Activated T-helper 2 cell treated with anti-CD3 and anti-CD28 coated beads, Interferon-gamma antibody, Interleukin-2, Interleukin-4, amounts not matched to agents 10 μg/mL and 5 μg/mL and 100 μg/mL, durations not matched to agents 14 hours and 24 hours and 36 hours (primary cell): ENCODE measurements around the gene ROBO4. TPM values are rescaled to one million over a fixed set of nuclear protein-coding genes. Genes with fewer than 3 reads are reported as not detected.

Experiments used
- DNase-seq: peaks from one replicate; pipeline ENCODE4 v3.0.0; 2021; ENCODE audit warnings: low spot score
- H3K27ac Mint-ChIP-seq: one replicate; pipeline ENCODE4 v1.8.0; 2021; ENCODE audit warnings: mixed read lengths
- H3K27me3 Mint-ChIP-seq: one replicate; pipeline ENCODE4 v1.8.0; 2021; ENCODE audit warnings: low read depth, mixed read lengths
- H3K36me3 Mint-ChIP-seq: one replicate; pipeline ENCODE4 v1.8.0; 2021; ENCODE audit warnings: low read depth, mixed read lengths
- H3K4me1 Mint-ChIP-seq: one replicate; pipeline ENCODE4 v1.8.0; 2021; ENCODE audit warnings: low read depth, mixed read lengths
- H3K4me3 Mint-ChIP-seq: one replicate; pipeline ENCODE4 v1.8.0; 2021; ENCODE audit warnings: low read depth, mild to moderate bottlenecking, moderate library complexity, mixed read lengths
- H3K9me3 Mint-ChIP-seq: one replicate; pipeline ENCODE4 v1.8.0; 2021; ENCODE audit warnings: mixed read lengths
- intact Hi-C: fragments of 100-400 bp; cut with micrococcal nuclease; formaldehyde crosslinking; loops from one replicate; pipeline ENCODE4 v1.15.1; 2023
- total RNA-seq: library from RNA; stranded (reverse); gene quantifications from 2 replicates; pipeline ENCODE4 v1.2.3, GENCODE V29; 2022

Gene ROBO4
- total RNA-seq, 1 donor from 2014 or later: not detected

GRCh38 chr11:124879493-124880289, 18.0 kb downstream of the ROBO4 start:
- DNase-seq: no peak
- Mint-ChIP-seq H3K4me1 (peaks cover 12% of the 10 kb centered on the region), H3K36me3 (no peaks in the 10 kb centered on the region), H3K27me3 (peaks cover 13% of the 10 kb centered on the region), H3K27ac (no peak overlapping the region), H3K4me3 (no peak overlapping the region), H3K9me3 (no peaks in the 10 kb centered on the region)
- intact Hi-C loops: loop anchor here (5.0 kb wide), 2 partner anchors 132 to 263 kb away; no protein-coding TSS in a partner anchor

- H3K9me3 Mint-ChIP-seq: no peaks in the 10 kb centered on the region
- DNase-seq: no peak
- no peak overlapping the region for H3K27ac Mint-ChIP-seq
- intact Hi-C loops: loop anchor here (5.0 kb wide), 2 partner anchors 132 to 263 kb away; no protein-coding TSS in a partner anchor
- H3K36me3 Mint-ChIP-seq: no peaks in the 10 kb centered on the region
- peaks cover 12% of the 10 kb centered on the region for H3K4me1 Mint-ChIP-seq
- peaks cover 20% of the 10 kb centered on the region for H3K27me3 Mint-ChIP-seq
- H3K4me3 Mint-ChIP-seq: no peak overlapping the region
Measured at GRCh38 chr11:124878759-124879492, 18.7 kb downstream of the ROBO4 start.

GRCh38 chr11:124877910-124878758, 19.5 kb downstream of the ROBO4 start:
- H3K36me3 Mint-ChIP-seq: no peaks in the 10 kb centered on the region
- peaks cover 12% of the 10 kb centered on the region for H3K4me1 Mint-ChIP-seq
- no peak overlapping the region for H3K27ac Mint-ChIP-seq
- H3K27me3 Mint-ChIP-seq: peaks cover 28% of the 10 kb centered on the region
- no peak for DNase-seq
- H3K4me3 Mint-ChIP-seq: peak overlapping the region; percentile 82
- H3K9me3 Mint-ChIP-seq: no peaks in the 10 kb centered on the region
- intact Hi-C loops: loop anchor here (5.0 kb wide), 2 partner anchors 131 to 264 kb away; no protein-coding TSS in a partner anchor

DNA sequence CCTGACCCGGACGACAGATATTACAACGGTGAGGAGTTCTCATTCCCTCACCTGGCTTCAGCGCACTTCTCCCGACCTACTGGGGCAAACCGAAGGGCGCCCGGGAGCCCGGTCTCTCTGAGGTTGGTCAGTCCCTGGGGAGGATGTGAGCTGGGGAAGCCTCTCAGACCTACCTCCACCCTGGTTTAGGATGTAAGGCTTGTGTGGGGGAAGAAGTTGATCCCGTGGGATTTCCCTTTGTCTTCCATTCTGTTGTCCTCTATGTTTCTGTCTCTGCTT, 20.1 kb downstream of the ROBO4 start:
- no peaks in the 10 kb centered on the region for H3K9me3 Mint-ChIP-seq
- peaks cover 12% of the 10 kb centered on the region for H3K4me1 Mint-ChIP-seq
- peak overlapping the region; percentile 82 for H3K4me3 Mint-ChIP-seq
- H3K27ac Mint-ChIP-seq: peak overlapping the region; percentile 86
- peaks cover 32% of the 10 kb centered on the region for H3K27me3 Mint-ChIP-seq
- DNase-seq: no peak
- intact Hi-C loops: loop anchor here (5.0 kb wide), 2 partner anchors 130 to 265 kb away; no protein-coding TSS in a partner anchor
- no peaks in the 10 kb centered on the region for H3K36me3 Mint-ChIP-seq

GRCh38 chr11:124876818-124877630, 20.6 kb downstream of the ROBO4 start:
- Mint-ChIP-seq H3K27me3 (peaks cover 37% of the 10 kb centered on the region), H3K36me3 (no peaks in the 10 kb centered on the region), H3K4me3 (peak overlapping the region; percentile 82), H3K9me3 (no peaks in the 10 kb centered on the region), H3K4me1 (peaks cover 12% of the 10 kb centered on the region), H3K27ac (peak overlapping the region; percentile 86)
- DNase-seq: no peak
- intact Hi-C loops: loop anchor here (1.0 to 5.0 kb wide), 3 partner anchors 77 to 265 kb away; partner anchors contain the start of gene CCDC15

DNA sequence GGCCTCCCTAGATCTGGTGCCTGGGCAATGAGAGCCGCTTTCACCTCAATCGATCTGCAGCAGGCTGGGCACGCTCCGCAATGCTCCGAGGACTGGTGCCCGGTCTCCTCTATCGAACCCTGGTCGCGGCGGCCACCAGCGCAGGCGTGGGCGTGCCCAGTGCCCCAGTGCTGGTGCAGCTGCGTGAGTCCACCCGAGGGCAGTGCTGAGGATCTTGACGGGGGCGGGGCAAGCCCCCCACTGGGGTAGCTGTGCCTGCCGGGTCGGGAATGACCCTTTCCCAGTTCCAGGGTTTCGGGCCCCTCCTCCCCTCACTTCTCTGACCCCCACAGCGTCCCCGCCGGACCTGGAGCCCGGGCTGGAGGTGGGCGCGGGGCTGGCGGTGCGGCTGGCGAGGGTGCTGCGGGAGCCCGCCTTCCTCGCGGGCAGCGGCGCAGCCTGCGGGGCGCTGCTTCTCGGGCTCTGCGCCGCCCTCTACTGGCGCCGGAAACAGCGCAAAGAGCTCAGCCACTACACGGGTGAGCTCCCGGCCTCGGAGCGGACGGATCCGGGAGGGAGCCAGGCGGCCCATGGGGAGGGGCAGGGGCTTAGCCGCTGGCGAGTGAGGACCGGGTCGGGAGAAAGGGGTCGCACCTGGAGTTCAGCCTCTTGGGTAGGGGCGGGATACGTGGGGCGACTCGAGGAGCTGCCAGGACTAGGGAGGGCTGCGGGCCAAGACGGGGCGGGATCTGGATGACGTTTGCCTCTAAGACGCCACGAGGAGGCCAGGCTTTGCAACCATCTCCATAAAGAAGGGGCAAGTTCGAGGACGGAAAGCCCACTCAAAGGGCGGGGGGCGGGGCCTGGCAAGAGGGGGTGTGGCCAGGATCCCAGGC, 21.5 kb downstream of the ROBO4 start:
- intact Hi-C loops: loop anchor here (1.0 to 5.0 kb wide), 3 partner anchors 78 to 266 kb away; partner anchors contain the start of gene CCDC15

DNA sequence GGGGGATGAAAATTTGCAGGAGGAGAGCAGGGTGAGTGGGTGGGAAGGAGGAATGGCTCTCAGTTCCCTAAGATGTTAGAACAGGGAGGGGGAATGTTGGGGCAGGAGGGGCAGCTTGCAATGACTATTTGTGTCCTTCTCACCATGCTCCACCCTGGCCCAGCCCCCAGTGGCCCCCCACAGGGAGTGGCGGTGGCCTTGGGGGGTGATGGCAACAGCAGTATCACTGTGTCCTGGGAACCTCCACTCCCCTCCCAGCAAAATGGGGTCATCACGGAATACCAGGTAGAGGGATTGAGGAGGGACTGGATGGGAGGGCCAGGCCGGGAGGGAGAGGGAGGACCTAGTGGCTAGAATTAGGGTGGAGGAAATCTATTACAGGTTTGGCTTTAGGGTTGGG, 22.3 kb downstream of the ROBO4 start:
- Mint-ChIP-seq H3K27me3 (peaks cover 49% of the 10 kb centered on the region), H3K9me3 (no peaks in the 10 kb centered on the region), H3K27ac (peak overlapping the region; percentile 28), H3K36me3 (no peaks in the 10 kb centered on the region), H3K4me1 (peaks cover 12% of the 10 kb centered on the region), H3K4me3 (peak overlapping the region; percentile 64)
- intact Hi-C loops: loop anchor here (5.0 kb wide), 2 partner anchors 128 to 267 kb away; no protein-coding TSS in a partner anchor
- no peak for DNase-seq

More for the DNA sequence above, 21.5 kb downstream of the ROBO4 start:
- peak overlapping the region; percentile 86 for H3K27ac Mint-ChIP-seq
- H3K27me3 Mint-ChIP-seq: peaks cover 42% of the 10 kb centered on the region
- H3K9me3 Mint-ChIP-seq: no peaks in the 10 kb centered on the region
- DNase-seq: peak; percentile 76
- H3K4me1 Mint-ChIP-seq: peaks cover 12% of the 10 kb centered on the region
- peak overlapping the region; percentile 82 for H3K4me3 Mint-ChIP-seq
- H3K36me3 Mint-ChIP-seq: no peaks in the 10 kb centered on the region

GRCh38 chr11:124874571-124875255, 23.0 kb downstream of the ROBO4 start:
- Mint-ChIP-seq H3K4me1 (peaks cover 12% of the 10 kb centered on the region), H3K9me3 (no peaks in the 10 kb centered on the region), H3K27ac (no peak overlapping the region), H3K36me3 (no peaks in the 10 kb centered on the region), H3K27me3 (peaks cover 56% of the 10 kb centered on the region), H3K4me3 (no peak overlapping the region)
- DNase-seq: no peak
- intact Hi-C loops: loop anchor here (5.0 kb wide), 2 partner anchors 127 to 268 kb away; no protein-coding TSS in a partner anchor

DNA sequence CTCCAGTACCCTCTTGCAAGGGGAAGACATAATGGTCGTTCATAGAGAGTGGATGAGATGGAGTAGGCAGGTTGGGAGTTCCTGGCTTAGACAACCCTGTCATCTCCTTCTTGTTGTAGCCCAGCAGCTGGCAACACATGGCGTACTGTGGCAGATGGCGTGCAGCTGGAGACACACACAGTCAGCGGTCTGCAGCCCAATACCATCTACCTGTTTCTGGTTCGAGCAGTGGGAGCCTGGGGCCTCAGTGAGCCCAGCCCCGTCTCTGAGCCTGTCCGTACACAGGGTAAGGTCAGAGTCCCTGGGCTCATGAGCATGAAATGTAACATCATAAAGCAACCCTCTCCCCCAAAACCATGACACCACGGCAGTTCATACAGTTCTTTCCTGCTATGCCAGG, 23.7 kb downstream of the ROBO4 start:
- Mint-ChIP-seq H3K4me1 (peaks cover 12% of the 10 kb centered on the region), H3K36me3 (no peaks in the 10 kb centered on the region), H3K27ac (no peak overlapping the region), H3K4me3 (no peak overlapping the region), H3K27me3 (peaks cover 64% of the 10 kb centered on the region), H3K9me3 (no peaks in the 10 kb centered on the region)
- intact Hi-C loops: no loop called here
- DNase-seq: no peak

DNA sequence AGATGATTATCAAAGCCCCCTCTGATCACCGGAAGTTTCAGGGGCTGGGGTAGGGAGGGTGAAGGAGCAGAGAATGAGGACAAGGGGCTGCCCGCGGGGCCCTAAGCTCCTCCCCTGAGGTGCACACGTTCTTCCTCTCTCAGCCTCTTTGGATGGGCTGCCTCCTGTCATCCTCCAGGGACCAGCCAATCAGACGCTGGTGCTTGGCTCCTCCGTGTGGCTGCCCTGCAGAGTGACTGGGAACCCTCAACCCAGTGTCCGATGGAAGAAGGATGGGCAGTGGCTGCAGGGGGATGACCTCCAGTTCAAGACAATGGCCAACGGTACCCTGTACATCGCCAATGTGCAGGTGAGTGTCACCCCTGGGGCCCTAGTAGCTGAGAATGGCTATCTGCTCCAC, 24.9 kb downstream of the ROBO4 start:
- intact Hi-C loops: no loop called here
- H3K4me1 Mint-ChIP-seq: peaks cover 10% of the 10 kb centered on the region
- DNase-seq: no peak
- no peak overlapping the region for H3K4me3 Mint-ChIP-seq
- H3K9me3 Mint-ChIP-seq: no peaks in the 10 kb centered on the region
- H3K27me3 Mint-ChIP-seq: peaks cover 76% of the 10 kb centered on the region
- no peaks in the 10 kb centered on the region for H3K36me3 Mint-ChIP-seq
- no peak overlapping the region for H3K27ac Mint-ChIP-seq

DNA sequence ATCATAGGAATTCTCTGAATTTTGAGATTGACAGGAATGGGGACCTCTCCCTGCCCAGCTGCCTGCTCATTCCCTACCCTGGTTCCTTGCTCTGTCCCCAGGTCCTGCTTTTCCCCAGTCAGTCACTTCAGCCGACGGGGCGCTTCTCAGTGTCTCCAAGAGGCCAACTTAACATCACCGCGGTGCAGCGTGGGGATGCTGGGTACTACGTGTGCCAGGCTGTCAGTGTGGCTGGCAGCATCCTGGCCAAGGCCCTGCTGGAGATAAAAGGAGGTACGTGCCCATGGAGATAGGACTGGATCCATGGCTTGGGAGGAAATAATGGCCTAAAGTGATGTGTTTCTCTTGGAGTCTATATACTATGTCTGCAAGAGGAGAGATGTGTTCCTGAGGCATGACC, 25.4 kb downstream of the ROBO4 start:
- peaks cover 8% of the 10 kb centered on the region for H3K4me1 Mint-ChIP-seq
- H3K27me3 Mint-ChIP-seq: peaks cover 79% of the 10 kb centered on the region
- no peak overlapping the region for H3K4me3 Mint-ChIP-seq
- H3K36me3 Mint-ChIP-seq: no peaks in the 10 kb centered on the region
- no peak overlapping the region for H3K27ac Mint-ChIP-seq
- intact Hi-C loops: no loop called here
- no peak for DNase-seq
- H3K9me3 Mint-ChIP-seq: no peaks in the 10 kb centered on the region
